SJCRH30 (cell line): ENCODE data around the gene PCK1. TPM values are rescaled to one million over a fixed set of nuclear protein-coding genes. Genes with fewer than 3 reads are reported as not detected.

Experiments
- DNase-seq, 2 experiments: peaks; one replicate each; pipeline ENCODE4 v3.0.0-alpha.2; 2015 to 2020
- H3K27ac ChIP-seq: fragments of 250-450 bp; sonication (Bioruptor Pico); 2 replicates; pipeline ENCODE4 v1.5.1; 2020; ENCODE audit warnings: mild to moderate bottlenecking, moderate library complexity
- H3K27me3 ChIP-seq: fragments of 250-450 bp; sonication (Bioruptor Pico); 2 replicates; pipeline ENCODE4 v1.5.1; 2020; ENCODE audit warnings: mild to moderate bottlenecking, moderate library complexity
- H3K36me3 ChIP-seq: fragments of 250-450 bp; sonication (Bioruptor Pico); 2 replicates; pipeline ENCODE4 v1.5.1; 2020; ENCODE audit warnings: mild to moderate bottlenecking, moderate library complexity
- H3K4me1 ChIP-seq: fragments of 250-450 bp; sonication (Bioruptor Pico); 2 replicates; pipeline ENCODE4 v1.5.1; 2020; ENCODE audit warnings: mild to moderate bottlenecking, moderate library complexity
- H3K4me3 ChIP-seq: fragments of 250-450 bp; sonication (Bioruptor Pico); 2 replicates; pipeline ENCODE4 v1.5.1; 2020; ENCODE audit warnings: mild to moderate bottlenecking, moderate library complexity
- H3K9me3 ChIP-seq: fragments of 250-450 bp; sonication (Bioruptor Pico); replicated peaks from 2 replicates; pipeline ENCODE4 v1.5.1; 2020; ENCODE audit warnings: mild to moderate bottlenecking, moderate library complexity
- total RNA-seq: library from RNA; depleted of rRNA; stranded (reverse); fragments of >200 nt; shearing (Covaris generic); gene quantifications from 2 replicates; pipeline ENCODE4 v1.2.3, GENCODE V29; 2014; rRNA removed

PCK1 gene
- total RNA-seq, 1 experiment from 2014 or later = not detected

DNA sequence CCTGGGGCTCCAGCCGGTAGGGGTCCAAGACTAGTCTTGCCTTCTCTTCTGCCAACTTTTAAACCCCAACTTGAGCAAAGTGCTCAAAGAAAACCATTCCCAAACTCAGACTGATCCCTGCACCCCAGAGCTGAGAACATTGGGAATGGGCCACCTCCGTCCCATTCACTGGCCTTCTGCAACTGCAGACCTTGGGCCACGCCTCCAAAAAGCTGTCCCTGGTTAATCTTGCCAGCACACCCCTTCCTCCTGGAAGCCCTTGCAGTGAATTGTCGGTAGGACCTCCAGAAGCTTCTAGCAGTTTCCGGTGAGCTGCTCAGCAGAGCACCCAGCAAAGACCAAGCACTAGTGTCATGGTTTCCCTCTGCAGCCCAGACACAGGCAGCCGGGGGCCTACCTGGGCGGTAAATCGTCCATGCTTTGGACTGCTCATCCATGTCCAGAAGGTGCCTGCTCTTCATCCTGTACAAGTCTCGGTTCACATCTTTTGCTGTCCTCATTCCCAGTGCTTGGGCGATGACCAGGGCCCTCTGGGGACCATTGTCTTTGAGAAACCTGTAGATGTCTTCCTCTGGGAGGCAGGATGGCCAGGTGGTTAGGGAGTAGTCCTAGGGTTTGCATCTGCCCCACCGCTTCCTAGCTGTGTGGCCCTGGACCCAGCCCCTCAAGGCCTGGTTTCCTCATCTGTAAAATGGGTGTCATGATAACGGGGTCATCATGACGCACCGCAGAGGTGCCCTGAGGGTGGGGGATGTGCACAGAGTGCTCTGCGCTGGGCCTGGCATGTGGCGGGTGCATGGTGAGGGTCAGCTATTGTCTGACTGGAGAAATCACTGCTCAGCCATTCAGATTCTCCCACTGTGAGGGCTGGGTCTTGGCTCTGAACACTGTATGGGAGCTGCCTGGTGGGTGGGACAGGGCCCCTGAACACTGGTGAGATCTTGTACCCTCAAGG, 53.9 kb downstream of the PCK1 start:
- H3K27me3 ChIP-seq = peaks cover 9% of the 10 kb centered on the region
- DNase-seq = no peak
- peaks cover 9% of the 10 kb centered on the region for H3K4me1 ChIP-seq

DNA sequence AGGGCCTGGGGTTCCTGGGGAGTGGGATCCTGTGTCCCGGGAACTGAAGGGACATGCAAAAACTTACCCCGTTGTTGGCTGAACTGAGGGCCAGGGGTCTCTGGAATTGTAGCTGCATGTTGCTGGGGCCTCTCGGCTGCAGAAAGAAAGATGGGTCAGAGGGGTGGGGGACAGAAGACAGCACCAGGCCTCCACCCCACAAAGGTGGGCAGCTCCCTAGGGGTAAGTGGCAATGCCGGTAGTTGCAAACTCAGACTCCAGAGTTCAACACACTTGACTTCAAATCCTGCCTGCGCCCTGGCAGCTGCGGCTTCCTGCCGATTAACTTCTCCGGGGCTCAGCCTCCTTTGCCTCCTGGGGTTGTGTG, 54.5 kb downstream of the PCK1 start:
- peaks cover 9% of the 10 kb centered on the region for H3K27me3 ChIP-seq
- DNase-seq = no peak

More for the DNA sequence above, 53.9 kb downstream of the PCK1 start:
- H3K4me3 ChIP-seq = no peak overlapping the region
- no peaks in the 10 kb centered on the region for H3K36me3 ChIP-seq
- H3K9me3 ChIP-seq = no peaks in the 10 kb centered on the region
- H3K27ac ChIP-seq = no peak overlapping the region

DNA sequence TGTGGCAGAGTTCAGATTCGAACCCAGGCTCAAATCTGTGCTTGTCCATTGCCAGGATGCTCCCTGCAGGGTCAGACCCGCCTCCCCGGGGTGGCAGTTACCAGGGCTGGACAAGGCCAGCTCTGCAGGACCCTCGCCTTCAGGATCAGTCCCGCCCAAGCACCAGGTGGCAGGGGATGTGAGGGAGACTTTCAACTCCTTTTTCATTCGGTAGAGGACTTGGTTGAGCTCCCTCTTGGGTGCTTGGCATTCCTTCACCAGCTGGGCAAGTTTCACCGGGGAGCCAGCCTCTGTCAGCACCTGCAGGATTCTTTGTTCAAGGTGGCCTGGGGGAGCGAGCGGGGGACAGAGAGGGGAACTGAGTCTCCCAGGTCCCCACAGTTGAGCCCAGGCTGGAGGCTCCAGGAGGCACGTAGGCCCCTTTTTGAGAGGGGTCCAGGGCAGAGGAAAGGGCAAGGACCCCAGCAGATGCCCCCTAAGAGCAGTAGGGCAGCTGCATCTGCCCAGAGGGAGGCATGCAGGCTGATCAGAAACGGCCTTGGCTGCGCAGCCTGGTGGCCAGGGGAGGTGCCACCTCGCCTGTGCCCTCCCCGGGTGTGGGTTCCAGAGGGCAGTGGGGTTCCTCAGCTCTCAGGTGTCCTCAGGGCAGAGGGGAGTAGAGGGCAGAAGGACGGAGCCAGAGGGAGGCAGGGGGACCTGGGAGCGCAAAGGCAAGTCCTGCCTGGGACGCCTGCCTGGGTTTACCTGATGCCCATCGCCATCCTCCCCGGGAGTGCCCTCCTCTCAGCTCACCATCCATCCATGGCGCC, 55.4 kb downstream of the PCK1 start:
- Histone ChIP-seq H3K27me3 (peaks cover 6% of the 10 kb centered on the region), H3K27ac (no peak overlapping the region), H3K4me3 (no peak overlapping the region), H3K36me3 (no peaks in the 10 kb centered on the region), H3K4me1 (peaks cover 24% of the 10 kb centered on the region), H3K9me3 (no peaks in the 10 kb centered on the region)
- DNase-seq = no peak

More for the DNA sequence above, 54.5 kb downstream of the PCK1 start:
- Histone ChIP-seq H3K4me3 (no peak overlapping the region), H3K36me3 (no peaks in the 10 kb centered on the region), H3K4me1 (peaks cover 15% of the 10 kb centered on the region), H3K9me3 (no peaks in the 10 kb centered on the region), H3K27ac (no peak overlapping the region)

DNA sequence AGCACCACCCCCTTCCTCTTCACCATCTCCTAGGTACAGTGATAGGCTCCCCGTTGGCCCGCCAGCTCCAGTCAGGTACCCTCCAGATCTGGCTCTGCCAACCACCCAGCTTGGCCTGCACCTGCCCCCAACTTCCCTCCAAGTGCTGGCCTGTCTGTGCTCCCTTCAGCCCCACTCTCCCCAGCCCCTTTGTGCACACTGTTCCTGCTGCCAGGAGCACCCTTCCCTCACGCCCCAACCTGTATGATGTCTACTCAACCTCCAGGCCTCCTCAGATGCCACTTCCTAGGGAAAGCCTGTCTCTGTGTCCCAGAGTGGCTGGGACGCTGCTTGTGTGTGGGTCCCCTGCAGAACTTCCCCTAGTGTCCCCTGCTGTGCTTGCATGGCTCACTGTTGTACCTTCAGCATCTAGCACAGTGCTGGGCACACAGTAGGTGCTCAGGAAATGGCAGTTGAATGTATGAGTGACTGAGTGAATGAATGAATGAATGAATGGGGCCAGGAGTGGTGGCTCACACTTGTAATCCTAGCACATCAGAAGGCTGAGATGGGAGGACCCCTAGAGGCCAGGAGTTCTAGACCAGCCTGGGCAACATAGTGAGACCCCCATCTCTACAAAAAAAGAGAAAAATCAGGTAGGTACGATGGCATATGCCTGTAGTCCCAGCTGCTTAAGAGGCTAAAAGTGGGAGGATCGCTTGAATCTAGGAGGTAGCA, 56.3 kb downstream of the PCK1 start:
- H3K9me3 ChIP-seq = no peaks in the 10 kb centered on the region
- H3K36me3 ChIP-seq = no peaks in the 10 kb centered on the region
- peaks cover 6% of the 10 kb centered on the region for H3K27me3 ChIP-seq
- no peak for DNase-seq
- peaks cover 25% of the 10 kb centered on the region for H3K4me1 ChIP-seq
- no peak overlapping the region for H3K27ac ChIP-seq
- no peak overlapping the region for H3K4me3 ChIP-seq

Other genes with a start within 250 kb of the PCK1 start
- gene SPO11, start 231.3 kb upstream of the PCK1 start, total RNA-seq = not detected in 2 replicates
- 112 and 119 TPM in 2 replicates for gene RAE1, start 209.9 kb upstream of the PCK1 start, total RNA-seq
- 181 and 190 TPM in 2 replicates for gene RBM38, start 169.7 kb upstream of the PCK1 start, total RNA-seq
- gene CTCFL, start 36.0 kb upstream of the PCK1 start, total RNA-seq = 0.06 TPM in 1 of 2 replicates, not detected in the other
- 0.02 TPM in 1 of 2 replicates, not detected in the other for gene ZBP1, start 59.3 kb downstream of the PCK1 start, total RNA-seq
- gene PMEPA1, start 148.9 kb downstream of the PCK1 start, total RNA-seq = 15.0 and 15.4 TPM in 2 replicates